B cell (primary cell): Measurements from ENCODE around the gene DLAT.

ENCODE experiments used
- CTCF ChIP-seq: fragments of 200-600 bp; IDR thresholded peaks from one replicate; pipeline ENCODE4 v1.8.0; 2022; ENCODE audit warnings: antibody characterized with exemption, mild to moderate bottlenecking
- EZH2 ChIP-seq: IDR thresholded peaks from 2 replicates; pipeline ENCODE4 v1.6.1; 2012; ENCODE audit warnings: borderline replicate concordance, low read depth, mild to moderate bottlenecking, moderate library complexity, low read length; ENCODE audit not compliant: insufficient read depth, poor library complexity, severe bottlenecking

- no peak for TF ChIP-seq EZH2
- TF ChIP-seq CTCF = no peak
Observed at GRCh38 chr11:112044961-112045360, 19.8 kb downstream of the DLAT start.
